Measurements from ENCODE around the gene OGDHL.
"Not testable (repeated sequence)": the region's sequence is repeated elsewhere in the genome, so short reads cannot be mapped to it uniquely, and the experiment has no call there.

Gene OGDHL

GRCh38 chr10:49740346-49741107, 21.6 kb downstream of the OGDHL start:
- no peak for DNase-seq (ENCODE audit: low read depth in 2 of 2)

GRCh38 chr10:49739426-49739825, 22.7 kb downstream of the OGDHL start:
- DNase-seq (ENCODE audit: low read depth in 2 of 2), result no peak

DNA sequence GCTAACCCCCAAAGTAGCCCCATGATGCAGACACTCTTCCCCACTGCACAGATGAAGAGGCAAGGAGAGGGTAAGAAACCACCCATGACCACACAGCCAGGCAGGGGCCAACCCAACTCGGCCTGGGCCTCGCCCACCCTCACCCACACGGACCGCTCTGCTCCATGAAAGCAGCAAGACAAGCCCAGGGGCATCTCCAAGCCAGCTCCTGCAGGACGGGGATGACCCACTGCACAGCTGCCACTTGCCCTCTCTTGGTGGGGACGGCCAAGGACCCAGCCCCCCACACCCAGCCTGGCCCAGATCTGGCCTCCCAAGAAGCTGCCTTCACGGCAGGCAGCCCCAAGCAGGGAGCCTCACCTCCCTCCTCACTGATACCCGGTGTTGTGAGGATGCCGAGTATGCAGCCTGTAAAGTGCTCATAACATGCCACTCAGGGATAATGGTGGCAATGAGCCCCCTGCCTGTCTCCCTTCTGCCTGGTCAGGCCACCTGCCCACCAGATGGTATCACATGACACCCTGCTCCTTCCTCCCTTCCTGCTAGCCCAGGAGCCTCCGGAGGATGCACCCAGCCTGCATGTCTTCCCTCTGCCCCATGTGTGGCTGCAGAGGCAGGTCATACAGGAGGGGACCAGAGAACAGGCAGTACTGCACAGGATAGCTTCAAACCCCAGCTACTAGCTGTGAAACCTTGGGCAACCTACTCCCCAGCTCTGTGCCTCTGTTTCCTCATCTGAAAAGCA, 23.3 kb downstream of the OGDHL start:
- no peak for DNase-seq (ENCODE audit: low read depth in 2 of 2)

GRCh38 chr10:49737474-49738201, 24.5 kb downstream of the OGDHL start:
- DNase-seq (ENCODE audit: low read depth in 2 of 2), result no peak

DNA sequence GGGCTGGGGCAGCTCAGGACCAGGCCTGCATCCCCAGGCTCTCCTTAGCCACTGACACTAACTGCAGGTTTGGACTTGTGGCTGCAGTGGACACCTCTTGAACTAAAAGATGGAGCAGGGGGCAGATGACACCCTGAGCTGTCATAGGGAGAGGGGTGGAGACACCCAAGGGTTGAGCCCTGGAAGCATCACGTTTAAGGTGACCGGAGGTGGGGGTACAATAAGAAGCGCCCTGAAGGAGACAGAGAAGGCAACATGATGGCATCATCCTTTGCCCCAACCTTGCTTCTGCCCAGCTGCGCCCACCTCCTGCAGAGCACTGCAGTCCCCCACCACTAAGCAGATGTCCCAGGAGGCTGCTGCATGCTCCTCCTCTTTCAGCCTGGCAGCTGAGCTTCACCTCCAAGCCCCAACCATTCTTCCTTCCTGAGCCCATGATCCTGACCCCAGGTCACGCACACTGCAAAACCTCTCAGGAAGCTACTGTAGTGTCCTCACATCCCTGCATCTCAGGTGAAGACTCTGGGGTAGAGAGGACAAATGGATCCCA, 25.5 kb downstream of the OGDHL start:
- no peak for DNase-seq (ENCODE audit: low read depth in 2 of 2)

DNA sequence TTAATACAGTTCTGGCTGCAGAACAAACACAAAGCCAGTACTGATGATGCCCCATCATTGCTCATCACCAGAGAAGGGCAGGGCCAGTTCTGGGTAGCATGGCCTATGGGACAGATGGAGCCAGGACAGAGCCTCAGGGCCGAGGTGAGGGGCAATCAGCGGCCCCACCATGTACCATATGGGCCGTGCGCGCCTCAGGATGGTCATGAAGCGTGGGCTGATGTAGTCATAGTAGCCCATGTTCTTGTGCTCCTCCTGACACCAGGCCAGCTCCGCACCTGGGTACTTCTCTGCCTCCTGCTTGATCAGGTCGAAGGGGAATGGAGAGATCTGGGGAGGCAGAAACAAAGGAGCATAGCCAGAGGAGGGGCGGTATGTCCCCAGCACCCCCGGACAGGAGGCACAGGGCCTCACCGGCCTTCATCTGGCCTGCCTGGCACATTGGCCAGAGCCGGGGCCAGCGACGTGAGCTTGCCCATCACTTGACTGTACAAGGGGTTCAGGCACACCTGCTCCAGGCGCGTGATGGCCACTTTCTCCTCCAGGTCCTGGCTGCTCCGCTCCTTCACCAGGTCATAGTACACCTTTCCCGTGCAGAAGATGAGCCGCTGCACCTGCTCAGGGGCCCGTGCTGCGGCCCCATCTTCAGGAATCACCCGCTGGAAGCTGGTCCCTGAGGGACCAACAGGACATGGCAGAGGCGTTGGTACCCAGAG, 26.1 kb downstream of the OGDHL start:
- no peak for DNase-seq (ENCODE audit: low read depth in 2 of 2)

DNA sequence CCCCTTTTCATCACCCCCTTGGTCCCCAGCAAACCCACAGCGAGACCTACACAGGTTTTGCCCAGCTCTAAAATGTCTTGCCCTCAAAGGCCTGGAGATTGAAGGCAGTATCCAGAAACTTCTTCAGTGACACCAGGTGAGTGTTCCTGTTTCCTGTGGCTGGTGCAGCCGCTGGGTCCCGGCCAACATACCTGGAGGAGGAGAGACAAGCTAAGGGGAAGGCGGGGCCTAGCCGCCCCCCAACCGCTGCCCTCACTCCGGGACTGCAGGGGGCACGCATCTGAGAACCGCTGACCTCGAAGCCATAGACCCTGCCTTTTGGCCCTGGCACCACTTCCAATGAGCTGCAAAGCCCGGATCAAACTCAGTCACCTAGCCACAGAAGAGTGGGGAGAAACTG, 27.0 kb downstream of the OGDHL start:
- no peak for DNase-seq (ENCODE audit: low read depth in 2 of 2)

DNA sequence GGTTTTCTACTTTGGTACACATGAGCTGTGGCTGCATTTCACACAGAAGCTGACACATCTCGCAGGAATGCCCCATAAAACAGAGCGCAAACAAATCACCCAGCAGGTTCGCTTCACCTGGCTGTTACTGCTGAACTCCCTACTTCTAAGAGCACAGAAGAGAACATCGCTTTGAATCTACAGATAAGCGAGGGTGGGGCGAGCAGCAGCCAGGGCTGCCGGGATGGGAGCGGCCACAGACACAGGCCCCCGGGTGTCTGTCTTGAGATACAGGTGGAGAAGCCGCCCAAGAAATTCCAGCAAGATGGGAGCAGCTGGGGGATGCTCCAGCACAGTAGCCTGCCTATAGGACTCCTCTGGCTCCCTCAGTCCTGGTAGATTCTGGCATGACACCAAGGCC, 27.4 kb downstream of the OGDHL start:
- no peak for DNase-seq (ENCODE audit: low read depth in 2 of 2)

DNA sequence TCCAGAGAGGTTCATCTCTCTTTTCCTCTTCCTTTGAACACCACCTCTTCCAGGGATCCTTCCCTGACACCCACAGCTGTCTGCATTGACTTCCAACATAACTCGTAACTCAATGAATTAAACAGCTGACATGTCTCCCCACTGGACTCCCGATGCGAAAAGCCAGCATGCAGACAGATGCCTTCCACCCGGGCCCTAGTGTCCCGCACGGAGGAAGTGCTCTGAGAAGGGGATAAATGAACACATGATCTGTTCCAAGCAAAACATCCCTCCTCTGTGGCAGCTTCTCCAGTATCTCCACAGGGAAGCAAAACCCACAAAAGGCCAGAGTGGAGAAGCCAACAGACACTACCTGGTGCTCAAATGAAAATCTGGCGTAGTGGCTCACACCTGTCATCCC, 28.3 kb downstream of the OGDHL start:
- no peak for DNase-seq (ENCODE audit: low read depth in 2 of 2)

DNA sequence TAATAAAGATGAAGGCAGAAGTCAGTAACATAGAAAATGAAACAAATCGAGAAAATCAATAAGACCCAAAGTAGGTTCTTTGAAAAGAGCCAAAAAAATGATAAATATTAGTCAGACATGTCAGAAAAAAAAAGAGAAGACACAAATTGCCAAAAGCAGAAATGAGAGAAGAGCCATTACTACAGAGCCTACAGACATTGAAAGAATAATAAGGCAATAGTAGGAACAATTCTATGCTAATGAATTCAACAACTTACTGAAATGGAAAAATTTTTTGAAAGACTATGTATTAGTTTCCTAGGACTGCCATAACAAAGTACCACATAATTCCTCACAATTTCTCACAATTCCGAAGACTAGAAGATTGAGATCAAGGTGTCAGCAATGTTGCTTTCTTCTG, 35.5 kb downstream of the OGDHL start:
- DNase-seq (ENCODE audit: low read depth in 2 of 2), result no peak

DNA sequence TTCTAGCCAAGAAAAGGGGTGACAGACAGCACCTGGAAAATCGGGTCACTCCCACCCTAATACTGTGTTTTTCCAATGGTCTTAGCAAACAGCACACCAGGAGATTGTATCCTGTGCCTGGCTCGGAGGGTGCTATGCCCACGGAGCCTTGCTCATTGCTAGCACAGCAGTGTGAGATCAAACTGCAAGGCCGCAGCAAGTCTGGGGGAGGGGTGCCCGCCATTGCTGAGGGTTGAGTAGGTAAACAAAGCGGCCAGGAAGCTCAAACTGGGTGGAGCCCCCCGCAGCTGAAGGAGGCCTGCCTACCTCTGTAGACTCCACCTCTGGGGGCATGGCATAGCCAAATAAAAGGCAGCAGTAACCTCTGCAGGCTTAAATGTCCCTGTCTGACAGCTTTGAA, 47.0 kb downstream of the OGDHL start:
- not testable (repeated sequence) for DNase-seq (ENCODE audit: low read depth in 2 of 2)

DNA sequence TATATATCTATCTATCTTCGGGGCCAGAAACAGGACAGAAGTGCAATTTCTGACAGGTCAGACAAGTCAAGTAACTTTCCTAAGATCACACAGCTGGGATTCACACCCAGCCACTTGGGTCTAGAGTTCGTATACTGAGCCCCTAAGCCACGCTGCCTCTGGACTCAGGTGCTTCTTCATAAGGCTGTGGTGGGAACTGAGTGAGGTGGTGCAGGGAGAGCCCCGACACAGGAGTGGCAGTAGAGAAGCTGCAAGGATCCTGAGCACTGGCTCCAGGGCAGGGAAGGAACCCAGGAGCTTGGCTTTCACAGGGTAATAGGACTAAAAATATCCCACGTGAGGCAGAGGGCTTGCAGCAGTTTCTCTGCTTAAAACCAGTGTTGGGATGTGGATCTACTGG, 48.9 kb downstream of the OGDHL start:
- no peak for DNase-seq (ENCODE audit: low read depth in 2 of 2)

- no peak for DNase-seq (ENCODE audit: low read depth in 2 of 2)
These were observed 50.6 kb downstream of the OGDHL start for GRCh38 chr10:49711481-49711880.

GRCh38 chr10:49710966-49711365, 51.2 kb downstream of the OGDHL start:
- DNase-seq (ENCODE audit: low read depth in 2 of 2), result no peak

GRCh38 chr10:49709934-49710333, 52.2 kb downstream of the OGDHL start:
- no peak for DNase-seq (ENCODE audit: low read depth in 2 of 2)

DNA sequence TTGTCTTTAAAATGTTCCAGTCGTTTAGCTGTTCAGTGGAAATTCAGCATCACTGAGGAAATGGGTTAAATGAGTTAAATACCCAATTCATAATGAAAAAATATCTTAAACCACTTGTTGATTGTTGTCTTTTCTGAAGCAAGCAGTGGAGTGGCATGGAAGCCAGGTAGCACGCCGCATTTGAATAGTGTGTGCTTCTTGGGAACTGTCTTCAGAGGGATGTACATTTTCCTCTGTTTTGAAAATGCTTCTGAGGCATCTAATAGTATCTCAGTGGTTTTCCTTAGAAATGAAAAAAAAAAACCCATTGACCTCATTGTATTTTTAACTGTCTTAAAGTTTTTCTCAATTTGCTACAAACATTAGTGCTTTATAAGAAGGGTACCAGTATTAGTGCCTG, 54.5 kb downstream of the OGDHL start:
- no peak for DNase-seq (ENCODE audit: low read depth in 2 of 2)

DNA sequence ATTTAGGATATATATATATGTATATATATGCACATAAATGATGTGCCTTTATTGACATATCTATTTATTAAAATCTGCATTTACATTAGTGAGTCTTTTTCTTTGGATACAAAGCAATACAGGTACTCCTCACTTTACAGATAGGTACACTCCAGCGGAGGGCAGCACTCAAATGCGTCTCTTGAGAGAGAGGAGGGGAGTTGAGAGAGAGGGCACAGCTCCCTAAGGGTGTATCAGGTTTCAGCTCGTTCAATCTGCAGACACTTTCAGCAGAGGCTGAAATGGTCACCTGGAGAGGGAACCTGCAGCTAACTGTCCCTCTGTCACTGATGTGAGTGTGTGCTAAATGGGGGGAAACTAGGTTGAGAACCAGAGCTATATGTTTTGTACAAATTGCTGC, 61.1 kb downstream of the OGDHL start:
- DNase-seq (ENCODE audit: low read depth in 2 of 2), result no peak

DNA sequence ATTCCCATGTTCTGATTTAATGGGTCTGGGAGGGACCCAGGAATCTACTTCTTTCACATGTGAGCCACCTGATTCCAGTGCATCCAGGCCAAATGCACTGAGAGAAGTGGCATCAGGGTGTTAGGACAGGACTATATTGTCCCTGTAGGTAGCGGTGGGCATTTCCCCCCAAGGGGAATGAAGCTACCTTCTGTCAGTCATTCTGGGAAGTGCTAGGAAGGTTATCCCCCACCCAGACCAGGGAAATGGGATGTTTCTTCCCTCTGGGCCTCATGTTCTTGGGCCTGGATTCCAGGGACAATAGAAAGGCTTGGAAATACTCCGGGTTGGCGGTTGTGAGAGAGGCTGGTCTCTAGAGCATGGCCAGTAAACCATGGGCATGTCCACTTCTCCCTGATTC, 61.9 kb downstream of the OGDHL start:
- no peak for DNase-seq (ENCODE audit: low read depth in 2 of 2)

GRCh38 chr10:49698679-49699078, 63.4 kb downstream of the OGDHL start:
- DNase-seq (ENCODE audit: low read depth in 2 of 2), result no peak

DNA sequence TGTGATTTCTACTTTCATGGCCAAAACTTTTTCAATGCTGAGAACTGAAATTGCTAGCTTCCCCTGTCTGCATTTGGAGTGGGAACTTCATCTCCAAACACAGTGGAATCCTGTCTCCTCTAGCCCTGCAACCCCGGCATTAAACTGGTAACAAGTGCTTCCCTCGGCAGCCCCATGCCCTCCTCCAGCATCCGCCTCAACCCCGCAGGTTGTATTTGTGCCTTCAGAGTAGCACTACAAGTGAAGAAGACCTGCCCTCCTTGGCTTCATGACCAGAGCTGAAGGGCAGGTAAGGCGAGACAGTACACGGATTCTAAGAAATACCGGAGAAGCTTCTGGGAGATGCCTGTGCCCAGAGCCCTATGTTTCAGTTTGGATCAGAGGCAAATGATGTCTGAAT, 65.8 kb downstream of the OGDHL start:
- DNase-seq (ENCODE audit: low read depth in 2 of 2), result no peak

DNA sequence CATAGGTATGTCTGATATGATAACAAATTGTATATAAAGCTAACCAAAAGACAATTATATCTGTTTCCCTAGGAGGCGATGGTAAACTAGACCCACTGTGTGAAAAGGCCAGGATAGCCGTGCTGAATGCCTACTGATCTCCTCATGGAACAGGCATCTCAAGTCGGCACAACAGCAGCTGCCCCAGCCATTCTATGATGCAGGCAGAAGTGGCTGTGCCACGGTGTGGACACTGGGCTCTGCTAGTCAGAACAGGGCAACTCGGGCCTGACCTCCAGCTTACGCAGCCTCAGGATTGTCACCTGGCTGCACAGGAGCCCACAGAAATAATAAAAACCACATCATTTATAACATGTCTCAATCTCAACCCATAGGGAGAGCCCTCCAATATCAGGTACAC, 67.7 kb downstream of the OGDHL start:
- DNase-seq (ENCODE audit: low read depth in 2 of 2), result no peak

DNA sequence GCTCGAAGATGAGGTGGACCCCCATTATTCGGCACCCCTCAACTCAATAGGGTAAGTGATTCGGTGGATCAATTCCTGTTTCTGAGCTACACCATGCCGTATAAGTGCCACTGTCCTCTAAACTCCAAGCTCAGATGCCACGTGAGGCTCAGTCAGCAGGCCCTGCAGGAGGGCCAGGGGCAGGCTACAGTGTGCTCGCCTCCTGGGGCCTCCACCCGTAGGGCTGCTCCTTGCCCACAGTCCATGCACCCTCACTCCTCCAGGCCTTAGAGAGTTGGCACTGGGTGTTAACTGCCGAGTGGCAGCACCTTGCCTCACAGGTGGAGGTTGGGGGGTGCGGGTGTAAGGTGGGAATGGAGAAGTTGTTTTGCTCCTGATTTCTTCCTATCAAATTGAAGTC, 70.5 kb downstream of the OGDHL start:
- DNase-seq (ENCODE audit: low read depth in 2 of 2), result no peak
